ENCODE measurements around the gene MEX3A. TPM values are rescaled to one million over a fixed set of nuclear protein-coding genes. Genes with fewer than 3 reads are reported as not detected.

MEX3A gene
- total RNA-seq, 1 experiment from 2014 or later = 79.1 TPM

DNA sequence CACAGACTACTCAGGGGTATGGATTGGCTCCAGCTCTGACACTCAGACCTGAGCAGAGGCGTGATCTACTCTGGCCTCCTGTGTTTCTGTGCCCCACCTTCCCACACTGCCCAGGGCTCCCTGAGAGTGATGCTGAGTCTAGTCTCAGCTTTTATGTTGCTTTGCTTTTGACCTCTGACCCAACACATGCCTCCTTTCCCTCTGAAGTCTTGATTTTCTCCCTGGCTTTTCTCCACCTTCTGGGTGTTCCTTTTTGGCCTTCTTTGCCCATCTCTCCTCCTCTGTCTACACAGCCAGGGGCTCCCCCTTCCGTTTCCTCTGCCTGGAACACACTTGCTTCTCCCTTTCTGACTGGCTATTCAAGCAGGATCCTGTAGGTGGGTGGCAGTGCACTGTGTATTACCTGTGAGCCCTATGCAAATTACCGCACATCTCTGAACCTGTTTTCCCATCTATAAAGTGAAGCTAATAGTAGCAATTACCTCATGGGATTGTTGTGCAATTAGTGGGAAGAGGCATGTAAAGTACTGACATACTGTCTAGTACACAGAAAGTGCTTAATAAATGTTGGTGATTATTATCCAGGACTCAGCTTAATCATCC is 13.7 kb upstream of the MEX3A start:
- no peak overlapping the region for H3K4me3 Mint-ChIP-seq

DNA sequence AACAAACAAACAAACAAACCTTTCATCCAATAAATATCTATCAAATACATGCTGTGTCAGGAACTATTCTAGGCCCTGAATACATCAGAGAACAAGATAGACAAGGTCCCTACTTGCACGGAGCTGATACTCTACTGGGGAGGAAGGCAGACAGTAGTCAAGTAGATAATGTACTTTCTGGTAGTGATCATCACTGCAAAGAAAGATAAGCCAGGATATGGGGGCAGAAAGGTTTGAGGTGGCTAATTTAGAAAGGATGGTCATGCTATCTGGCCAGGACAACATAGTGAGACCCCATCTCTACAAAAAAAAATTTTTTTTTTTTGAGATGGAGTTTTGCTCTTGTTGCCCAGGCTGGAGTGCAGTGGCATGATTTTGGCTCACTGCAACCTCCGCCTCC is 9.3 kb upstream of the MEX3A start:
- H3K27me3 Mint-ChIP-seq (ENCODE audit: low read depth) = no peaks in the 10 kb centered on the region
- peaks cover 8% of the 10 kb centered on the region for H3K36me3 Mint-ChIP-seq
- H3K4me3 Mint-ChIP-seq = no peak overlapping the region
- ATAC-seq (no peak), DNase-seq (ENCODE audit: low spot score) (no peak)
- peaks cover 24% of the 10 kb centered on the region for H3K4me1 Mint-ChIP-seq
- POLR2A ChIA-PET = interaction anchor here (0.9 kb wide), 1 partner anchor 15 kb away, joined by 5 read pairs; no protein-coding TSS in a partner anchor
- H3K9me3 Mint-ChIP-seq = no peaks in the 10 kb centered on the region
- CTCF ChIA-PET = interaction anchor here (1.0 to 29.6 kb wide), 8 partner anchors 9 to 153 kb away, joined by 3 to 1176 read pairs (median 6); partner anchors contain the start of genes LMNA, MEX3A and RAB25
- no peak overlapping the region; the same call in 1 of the 2 replicates for H3K27ac Mint-ChIP-seq
- TF ChIP-seq, protein P1, sequence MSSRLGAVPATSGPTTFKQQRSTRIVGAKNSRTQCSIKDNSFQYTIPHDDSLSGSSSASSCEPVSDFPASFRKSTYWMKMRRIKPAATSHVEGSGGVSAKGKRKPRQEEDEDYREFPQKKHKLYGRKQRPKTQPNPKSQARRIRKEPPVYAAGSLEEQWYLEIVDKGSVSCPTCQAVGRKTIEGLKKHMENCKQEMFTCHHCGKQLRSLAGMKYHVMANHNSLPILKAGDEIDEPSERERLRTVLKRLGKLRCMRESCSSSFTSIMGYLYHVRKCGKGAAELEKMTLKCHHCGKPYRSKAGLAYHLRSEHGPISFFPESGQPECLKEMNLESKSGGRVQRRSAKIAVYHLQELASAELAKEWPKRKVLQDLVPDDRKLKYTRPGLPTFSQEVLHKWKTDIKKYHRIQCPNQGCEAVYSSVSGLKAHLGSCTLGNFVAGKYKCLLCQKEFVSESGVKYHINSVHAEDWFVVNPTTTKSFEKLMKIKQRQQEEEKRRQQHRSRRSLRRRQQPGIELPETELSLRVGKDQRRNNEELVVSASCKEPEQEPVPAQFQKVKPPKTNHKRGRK (CRISPR knock-in tag; IDR thresholded peaks at IDR 0.05; ENCODE audit: borderline replicate concordance) = no peak
- TF ChIP-seq, protein P2, sequence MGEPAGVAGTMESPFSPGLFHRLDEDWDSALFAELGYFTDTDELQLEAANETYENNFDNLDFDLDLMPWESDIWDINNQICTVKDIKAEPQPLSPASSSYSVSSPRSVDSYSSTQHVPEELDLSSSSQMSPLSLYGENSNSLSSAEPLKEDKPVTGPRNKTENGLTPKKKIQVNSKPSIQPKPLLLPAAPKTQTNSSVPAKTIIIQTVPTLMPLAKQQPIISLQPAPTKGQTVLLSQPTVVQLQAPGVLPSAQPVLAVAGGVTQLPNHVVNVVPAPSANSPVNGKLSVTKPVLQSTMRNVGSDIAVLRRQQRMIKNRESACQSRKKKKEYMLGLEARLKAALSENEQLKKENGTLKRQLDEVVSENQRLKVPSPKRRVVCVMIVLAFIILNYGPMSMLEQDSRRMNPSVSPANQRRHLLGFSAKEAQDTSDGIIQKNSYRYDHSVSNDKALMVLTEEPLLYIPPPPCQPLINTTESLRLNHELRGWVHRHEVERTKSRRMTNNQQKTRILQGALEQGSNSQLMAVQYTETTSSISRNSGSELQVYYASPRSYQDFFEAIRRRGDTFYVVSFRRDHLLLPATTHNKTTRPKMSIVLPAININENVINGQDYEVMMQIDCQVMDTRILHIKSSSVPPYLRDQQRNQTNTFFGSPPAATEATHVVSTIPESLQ (CRISPR knock-in tag; IDR thresholded peaks at IDR 0.05) = no peak
- TF ChIP-seq, protein P3, sequence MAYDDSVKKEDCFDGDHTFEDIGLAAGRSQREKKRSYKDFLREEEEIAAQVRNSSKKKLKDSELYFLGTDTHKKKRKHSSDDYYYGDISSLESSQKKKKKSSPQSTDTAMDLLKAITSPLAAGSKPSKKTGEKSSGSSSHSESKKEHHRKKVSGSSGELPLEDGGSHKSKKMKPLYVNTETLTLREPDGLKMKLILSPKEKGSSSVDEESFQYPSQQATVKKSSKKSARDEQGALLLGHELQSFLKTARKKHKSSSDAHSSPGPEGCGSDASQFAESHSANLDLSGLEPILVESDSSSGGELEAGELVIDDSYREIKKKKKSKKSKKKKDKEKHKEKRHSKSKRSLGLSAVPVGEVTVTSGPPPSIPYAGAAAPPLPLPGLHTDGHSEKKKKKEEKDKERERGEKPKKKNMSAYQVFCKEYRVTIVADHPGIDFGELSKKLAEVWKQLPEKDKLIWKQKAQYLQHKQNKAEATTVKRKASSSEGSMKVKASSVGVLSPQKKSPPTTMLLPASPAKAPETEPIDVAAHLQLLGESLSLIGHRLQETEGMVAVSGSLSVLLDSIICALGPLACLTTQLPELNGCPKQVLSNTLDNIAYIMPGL (CRISPR knock-in tag; IDR thresholded peaks at IDR 0.05) = no peak
- no peak for TF ChIP-seq GRHL2 (CRISPR knock-in tag; IDR thresholded peaks at IDR 0.05; ENCODE audit: insufficient replicate concordance, severe bottlenecking)

More for the DNA sequence above, 13.7 kb upstream of the MEX3A start:
- no peak for DNase-seq (ENCODE audit: low spot score)
- Mint-ChIP-seq H3K9me3 (no peaks in the 10 kb centered on the region), H3K4me1 (peaks cover 18% of the 10 kb centered on the region), H3K27ac (peak overlapping the region; percentile 32), H3K36me3 (peaks cover 8% of the 10 kb centered on the region), H3K27me3 (ENCODE audit: low read depth) (no peaks in the 10 kb centered on the region)
- TF ChIP-seq, protein P4, sequence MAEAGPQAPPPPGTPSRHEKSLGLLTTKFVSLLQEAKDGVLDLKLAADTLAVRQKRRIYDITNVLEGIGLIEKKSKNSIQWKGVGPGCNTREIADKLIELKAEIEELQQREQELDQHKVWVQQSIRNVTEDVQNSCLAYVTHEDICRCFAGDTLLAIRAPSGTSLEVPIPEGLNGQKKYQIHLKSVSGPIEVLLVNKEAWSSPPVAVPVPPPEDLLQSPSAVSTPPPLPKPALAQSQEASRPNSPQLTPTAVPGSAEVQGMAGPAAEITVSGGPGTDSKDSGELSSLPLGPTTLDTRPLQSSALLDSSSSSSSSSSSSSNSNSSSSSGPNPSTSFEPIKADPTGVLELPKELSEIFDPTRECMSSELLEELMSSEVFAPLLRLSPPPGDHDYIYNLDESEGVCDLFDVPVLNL (CRISPR knock-in tag; IDR thresholded peaks at IDR 0.05; ENCODE audit: borderline replicate concordance, low read depth) = no peak
- TF ChIP-seq, protein P5, sequence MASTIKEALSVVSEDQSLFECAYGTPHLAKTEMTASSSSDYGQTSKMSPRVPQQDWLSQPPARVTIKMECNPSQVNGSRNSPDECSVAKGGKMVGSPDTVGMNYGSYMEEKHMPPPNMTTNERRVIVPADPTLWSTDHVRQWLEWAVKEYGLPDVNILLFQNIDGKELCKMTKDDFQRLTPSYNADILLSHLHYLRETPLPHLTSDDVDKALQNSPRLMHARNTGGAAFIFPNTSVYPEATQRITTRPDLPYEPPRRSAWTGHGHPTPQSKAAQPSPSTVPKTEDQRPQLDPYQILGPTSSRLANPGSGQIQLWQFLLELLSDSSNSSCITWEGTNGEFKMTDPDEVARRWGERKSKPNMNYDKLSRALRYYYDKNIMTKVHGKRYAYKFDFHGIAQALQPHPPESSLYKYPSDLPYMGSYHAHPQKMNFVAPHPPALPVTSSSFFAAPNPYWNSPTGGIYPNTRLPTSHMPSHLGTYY (CRISPR knock-in tag; IDR thresholded peaks at IDR 0.05) = no peak
- TF ChIP-seq, protein P6, sequence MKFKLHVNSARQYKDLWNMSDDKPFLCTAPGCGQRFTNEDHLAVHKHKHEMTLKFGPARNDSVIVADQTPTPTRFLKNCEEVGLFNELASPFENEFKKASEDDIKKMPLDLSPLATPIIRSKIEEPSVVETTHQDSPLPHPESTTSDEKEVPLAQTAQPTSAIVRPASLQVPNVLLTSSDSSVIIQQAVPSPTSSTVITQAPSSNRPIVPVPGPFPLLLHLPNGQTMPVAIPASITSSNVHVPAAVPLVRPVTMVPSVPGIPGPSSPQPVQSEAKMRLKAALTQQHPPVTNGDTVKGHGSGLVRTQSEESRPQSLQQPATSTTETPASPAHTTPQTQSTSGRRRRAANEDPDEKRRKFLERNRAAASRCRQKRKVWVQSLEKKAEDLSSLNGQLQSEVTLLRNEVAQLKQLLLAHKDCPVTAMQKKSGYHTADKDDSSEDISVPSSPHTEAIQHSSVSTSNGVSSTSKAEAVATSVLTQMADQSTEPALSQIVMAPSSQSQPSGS (CRISPR knock-in tag; IDR thresholded peaks at IDR 0.05; ENCODE audit: borderline replicate concordance, low read depth) = no peak
- no peak for TF ChIP-seq GRHL2 (CRISPR knock-in tag; IDR thresholded peaks at IDR 0.05; ENCODE audit: insufficient replicate concordance, severe bottlenecking)
- TF ChIP-seq NFE2L1 (CRISPR knock-in tag; IDR thresholded peaks at IDR 0.05) = no peak
- TF ChIP-seq, protein P7, sequence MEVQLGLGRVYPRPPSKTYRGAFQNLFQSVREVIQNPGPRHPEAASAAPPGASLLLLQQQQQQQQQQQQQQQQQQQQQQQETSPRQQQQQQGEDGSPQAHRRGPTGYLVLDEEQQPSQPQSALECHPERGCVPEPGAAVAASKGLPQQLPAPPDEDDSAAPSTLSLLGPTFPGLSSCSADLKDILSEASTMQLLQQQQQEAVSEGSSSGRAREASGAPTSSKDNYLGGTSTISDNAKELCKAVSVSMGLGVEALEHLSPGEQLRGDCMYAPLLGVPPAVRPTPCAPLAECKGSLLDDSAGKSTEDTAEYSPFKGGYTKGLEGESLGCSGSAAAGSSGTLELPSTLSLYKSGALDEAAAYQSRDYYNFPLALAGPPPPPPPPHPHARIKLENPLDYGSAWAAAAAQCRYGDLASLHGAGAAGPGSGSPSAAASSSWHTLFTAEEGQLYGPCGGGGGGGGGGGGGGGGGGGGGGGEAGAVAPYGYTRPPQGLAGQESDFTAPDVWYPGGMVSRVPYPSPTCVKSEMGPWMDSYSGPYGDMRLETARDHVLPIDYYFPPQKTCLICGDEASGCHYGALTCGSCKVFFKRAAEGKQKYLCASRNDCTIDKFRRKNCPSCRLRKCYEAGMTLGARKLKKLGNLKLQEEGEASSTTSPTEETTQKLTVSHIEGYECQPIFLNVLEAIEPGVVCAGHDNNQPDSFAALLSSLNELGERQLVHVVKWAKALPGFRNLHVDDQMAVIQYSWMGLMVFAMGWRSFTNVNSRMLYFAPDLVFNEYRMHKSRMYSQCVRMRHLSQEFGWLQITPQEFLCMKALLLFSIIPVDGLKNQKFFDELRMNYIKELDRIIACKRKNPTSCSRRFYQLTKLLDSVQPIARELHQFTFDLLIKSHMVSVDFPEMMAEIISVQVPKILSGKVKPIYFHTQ (CRISPR knock-in tag; IDR thresholded peaks at IDR 0.05) = no peak
- no peak for TF ChIP-seq ZBTB21 (CRISPR knock-in tag; IDR thresholded peaks at IDR 0.05; ENCODE audit: borderline replicate concordance)
- no peak for TF ChIP-seq ZNF416 (CRISPR knock-in tag; IDR thresholded peaks at IDR 0.05)
- no peak for TF ChIP-seq ZNF219 (CRISPR knock-in tag; IDR thresholded peaks at IDR 0.05; ENCODE audit: borderline replicate concordance)
- TF ChIP-seq JAZF1 (CRISPR knock-in tag; IDR thresholded peaks at IDR 0.05) = no peak
- no peak for TF ChIP-seq ETV6 (CRISPR knock-in tag; IDR thresholded peaks at IDR 0.05)
- no peak for TF ChIP-seq SP1 (CRISPR knock-in tag; conservative IDR thresholded peaks at IDR 0.05)
- TF ChIP-seq, protein P8, sequence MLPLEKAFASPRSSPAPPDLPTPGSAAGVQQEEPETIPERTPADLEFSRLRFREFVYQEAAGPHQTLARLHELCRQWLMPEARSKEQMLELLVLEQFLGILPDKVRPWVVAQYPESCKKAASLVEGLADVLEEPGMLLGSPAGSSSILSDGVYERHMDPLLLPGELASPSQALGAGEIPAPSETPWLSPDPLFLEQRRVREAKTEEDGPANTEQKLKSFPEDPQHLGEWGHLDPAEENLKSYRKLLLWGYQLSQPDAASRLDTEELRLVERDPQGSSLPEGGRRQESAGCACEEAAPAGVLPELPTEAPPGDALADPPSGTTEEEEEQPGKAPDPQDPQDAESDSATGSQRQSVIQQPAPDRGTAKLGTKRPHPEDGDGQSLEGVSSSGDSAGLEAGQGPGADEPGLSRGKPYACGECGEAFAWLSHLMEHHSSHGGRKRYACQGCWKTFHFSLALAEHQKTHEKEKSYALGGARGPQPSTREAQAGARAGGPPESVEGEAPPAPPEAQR (CRISPR knock-in tag; IDR thresholded peaks at IDR 0.05) = no peak
- TF ChIP-seq, protein P9, sequence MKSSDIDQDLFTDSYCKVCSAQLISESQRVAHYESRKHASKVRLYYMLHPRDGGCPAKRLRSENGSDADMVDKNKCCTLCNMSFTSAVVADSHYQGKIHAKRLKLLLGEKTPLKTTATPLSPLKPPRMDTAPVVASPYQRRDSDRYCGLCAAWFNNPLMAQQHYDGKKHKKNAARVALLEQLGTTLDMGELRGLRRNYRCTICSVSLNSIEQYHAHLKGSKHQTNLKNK (CRISPR knock-in tag; IDR thresholded peaks at IDR 0.05) = no peak
- no peak for TF ChIP-seq GABPB1 (CRISPR knock-in tag; IDR thresholded peaks at IDR 0.05)
- TF ChIP-seq NR3C1 (CRISPR knock-in tag; conservative IDR thresholded peaks at IDR 0.05; ENCODE audit: low read depth) = no peak
- POLR2A ChIA-PET = interaction anchor here (0.7 to 1.2 kb wide), 3 partner anchors 9 to 41 kb away, joined by 3 to 5 read pairs (median 3); no protein-coding TSS in a partner anchor
- ATAC-seq = peak; percentile 57
- CTCF ChIA-PET = interaction anchor here (0.8 to 29.6 kb wide), 19 partner anchors 8 to 187 kb away, joined by 3 to 1176 read pairs (median 5); partner anchors contain the start of genes ARHGEF2, LMNA, MEX3A and PAQR6

Data from WTC11 (cell line).